Posterior vena cava (tissue), 2 donors: ENCODE measurements around the gene CHORDC1. TPM values are rescaled to one million over a fixed set of nuclear protein-coding genes. Genes with fewer than 3 reads are reported as not detected.
"Not testable (repeated sequence)": the region's sequence is repeated elsewhere in the genome, so short reads cannot be mapped to it uniquely, and the experiment has no call there.

ENCODE experiments used
- DNase-seq: peaks from one replicate; pipeline ENCODE4 v3.0.0-alpha.2; 2020; ENCODE audit warnings: low spot score
- intact Hi-C, 2 donors: fragments of 100-400 bp; cut with DNase I; formaldehyde crosslinking; loops; one replicate each; pipeline versions ENCODE4 v1.14.1 to v1.14.2; 2022 to 2023
- total RNA-seq, 2 donors: library from RNA; stranded (reverse); fragmentation: NEBNext Ultra II Directional; extraction: Animal tissue kit (Norgen Biotek cat#: 25700); gene quantifications; one replicate each; pipeline ENCODE4 v1.2.1, GENCODE V29; 2021
- donor health status: DM: yes; HTN: yes; CAD: no.
- donor health status: DM: yes; HTN: yes; CAD: no.

The CHORDC1 gene
- total RNA-seq, 2 donors from 2014 or later = 24.7 to 31.7 TPM

DNA sequence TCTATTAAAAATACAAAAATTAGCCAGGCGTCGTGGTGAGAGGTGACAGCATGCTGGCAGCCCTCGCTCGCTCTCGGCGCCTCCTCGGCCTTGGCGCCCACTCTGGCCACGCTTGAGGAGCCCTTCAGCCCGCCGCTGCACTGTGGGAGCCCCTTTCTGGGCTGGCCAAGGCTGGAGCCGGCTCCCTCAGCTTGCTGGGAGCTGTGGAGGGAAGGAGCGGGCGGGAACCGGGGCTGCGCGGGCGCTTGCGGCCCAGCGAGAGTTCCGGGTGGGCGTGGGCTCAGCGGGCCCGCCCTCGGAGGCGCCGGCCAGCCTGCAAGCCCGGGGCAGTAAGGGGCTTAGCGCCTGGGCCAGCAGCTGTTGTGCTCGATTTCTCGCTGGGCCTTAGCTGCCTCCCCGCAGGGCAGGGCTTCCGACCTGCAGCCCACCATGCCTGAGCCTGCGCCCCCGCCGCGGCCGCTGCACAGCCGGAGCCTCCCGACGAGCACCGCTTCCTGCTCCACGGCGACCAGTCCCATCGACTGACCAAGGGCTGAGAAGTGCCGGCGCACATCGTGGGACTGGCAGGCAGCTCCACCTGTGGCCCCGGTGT lies 55.8 kb downstream of the CHORDC1 start:
- intact Hi-C loops = not testable (repeated sequence)

More for the DNA sequence above, 55.8 kb downstream of the CHORDC1 start:
- not testable (repeated sequence) for DNase-seq

Other genes with a start within 250 kb of the CHORDC1 start
- gene TRIM49C, start 191.9 kb downstream of the CHORDC1 start, total RNA-seq = not detected
- gene UBTFL1, start 137.1 kb downstream of the CHORDC1 start, total RNA-seq = not detected
- 1 to 10 TPM; 1.3 to 2.0 TPM for gene NAALAD2, start 88.4 kb downstream of the CHORDC1 start, total RNA-seq